ENCODE results near the gene DNAJA4.
A peak's percentile ranks its signal among the peaks of the same experiment; 100 is the strongest.

DNAJA4 gene

DNA sequence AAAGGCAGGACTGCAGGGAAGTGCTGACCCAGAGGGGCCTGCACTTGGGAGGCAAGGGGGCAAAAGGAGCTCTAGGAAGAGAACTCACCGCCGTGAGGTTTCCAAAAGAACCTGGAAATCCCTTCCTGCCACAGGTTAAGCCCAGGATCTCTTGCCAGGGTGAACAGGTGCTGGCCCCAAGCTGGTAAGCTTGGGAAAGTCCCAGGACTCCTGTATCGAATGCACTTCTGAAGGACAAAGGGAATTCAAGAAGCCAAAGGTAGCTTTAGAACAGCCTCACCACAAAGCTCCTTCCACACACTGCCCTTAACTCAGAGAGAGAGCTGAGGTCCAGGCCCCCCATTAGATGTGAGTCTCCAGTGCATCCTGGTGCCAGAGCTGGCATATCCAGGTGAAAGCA is 46.9 kb downstream of the DNAJA4 start:
- no peaks in the 10 kb centered on the region for H3K9me3 ChIP-seq (ENCODE audit: control insufficient read depth, low read length)
- no peaks in the 10 kb centered on the region for H3K36me3 ChIP-seq (ENCODE audit: control insufficient read depth, insufficient read depth, low read length)
- H3K4me3 ChIP-seq (ENCODE audit: low read length): no peak overlapping the region
- peaks cover 7% of the 10 kb centered on the region for H3K4me1 ChIP-seq (ENCODE audit: control insufficient read depth, insufficient read depth, low read length)
- no peak overlapping the region for H3K9ac ChIP-seq (ENCODE audit: low read length)
- peaks cover 5% of the 10 kb centered on the region for H3K27me3 ChIP-seq (ENCODE audit: control insufficient read depth, insufficient read depth, low read length)

GRCh38 chr15:78312536-78312935 is 48.2 kb downstream of the DNAJA4 start:
- Histone ChIP-seq H3K9ac (ENCODE audit: low read length) (no peak overlapping the region), H3K4me1 (ENCODE audit: control insufficient read depth, insufficient read depth, low read length) (peaks cover 18% of the 10 kb centered on the region), H3K4me3 (ENCODE audit: low read length) (no peak overlapping the region), H3K36me3 (ENCODE audit: control insufficient read depth, insufficient read depth, low read length) (no peaks in the 10 kb centered on the region), H3K9me3 (ENCODE audit: control insufficient read depth, low read length) (no peaks in the 10 kb centered on the region), H3K27me3 (ENCODE audit: control insufficient read depth, insufficient read depth, low read length) (peaks cover 5% of the 10 kb centered on the region)

GRCh38 chr15:78312957-78313356 is 48.6 kb downstream of the DNAJA4 start:
- Histone ChIP-seq H3K9me3 (ENCODE audit: control insufficient read depth, low read length) (no peaks in the 10 kb centered on the region), H3K36me3 (ENCODE audit: control insufficient read depth, insufficient read depth, low read length) (no peaks in the 10 kb centered on the region), H3K9ac (ENCODE audit: low read length) (no peak overlapping the region), H3K27me3 (ENCODE audit: control insufficient read depth, insufficient read depth, low read length) (peaks cover 5% of the 10 kb centered on the region), H3K4me1 (ENCODE audit: control insufficient read depth, insufficient read depth, low read length) (peaks cover 18% of the 10 kb centered on the region), H3K4me3 (ENCODE audit: low read length) (no peak overlapping the region)

GRCh38 chr15:78313383-78313782 is 49.0 kb downstream of the DNAJA4 start:
- Histone ChIP-seq H3K9me3 (ENCODE audit: control insufficient read depth, low read length) (no peaks in the 10 kb centered on the region), H3K9ac (ENCODE audit: low read length) (no peak overlapping the region), H3K4me1 (ENCODE audit: control insufficient read depth, insufficient read depth, low read length) (peaks cover 18% of the 10 kb centered on the region), H3K27me3 (ENCODE audit: control insufficient read depth, insufficient read depth, low read length) (peaks cover 5% of the 10 kb centered on the region), H3K4me3 (ENCODE audit: low read length) (no peak overlapping the region), H3K36me3 (ENCODE audit: control insufficient read depth, insufficient read depth, low read length) (no peaks in the 10 kb centered on the region)

GRCh38 chr15:78314181-78314581 is 49.8 kb downstream of the DNAJA4 start:
- Histone ChIP-seq H3K27me3 (ENCODE audit: control insufficient read depth, insufficient read depth, low read length) (peaks cover 5% of the 10 kb centered on the region), H3K9ac (ENCODE audit: low read length) (no peak overlapping the region), H3K36me3 (ENCODE audit: control insufficient read depth, insufficient read depth, low read length) (no peaks in the 10 kb centered on the region), H3K4me1 (ENCODE audit: control insufficient read depth, insufficient read depth, low read length) (peaks cover 18% of the 10 kb centered on the region), H3K4me3 (ENCODE audit: low read length) (no peak overlapping the region), H3K9me3 (ENCODE audit: control insufficient read depth, low read length) (no peaks in the 10 kb centered on the region)

GRCh38 chr15:78315686-78316282 is 51.4 kb downstream of the DNAJA4 start:
- Histone ChIP-seq H3K36me3 (ENCODE audit: control insufficient read depth, insufficient read depth, low read length) (no peaks in the 10 kb centered on the region), H3K4me3 (ENCODE audit: low read length) (no peak overlapping the region), H3K9me3 (ENCODE audit: control insufficient read depth, low read length) (no peaks in the 10 kb centered on the region), H3K27me3 (ENCODE audit: control insufficient read depth, insufficient read depth, low read length) (no peaks in the 10 kb centered on the region), H3K9ac (ENCODE audit: low read length) (peak overlapping the region; percentile 28), H3K4me1 (ENCODE audit: control insufficient read depth, insufficient read depth, low read length) (peaks cover 18% of the 10 kb centered on the region)

DNA sequence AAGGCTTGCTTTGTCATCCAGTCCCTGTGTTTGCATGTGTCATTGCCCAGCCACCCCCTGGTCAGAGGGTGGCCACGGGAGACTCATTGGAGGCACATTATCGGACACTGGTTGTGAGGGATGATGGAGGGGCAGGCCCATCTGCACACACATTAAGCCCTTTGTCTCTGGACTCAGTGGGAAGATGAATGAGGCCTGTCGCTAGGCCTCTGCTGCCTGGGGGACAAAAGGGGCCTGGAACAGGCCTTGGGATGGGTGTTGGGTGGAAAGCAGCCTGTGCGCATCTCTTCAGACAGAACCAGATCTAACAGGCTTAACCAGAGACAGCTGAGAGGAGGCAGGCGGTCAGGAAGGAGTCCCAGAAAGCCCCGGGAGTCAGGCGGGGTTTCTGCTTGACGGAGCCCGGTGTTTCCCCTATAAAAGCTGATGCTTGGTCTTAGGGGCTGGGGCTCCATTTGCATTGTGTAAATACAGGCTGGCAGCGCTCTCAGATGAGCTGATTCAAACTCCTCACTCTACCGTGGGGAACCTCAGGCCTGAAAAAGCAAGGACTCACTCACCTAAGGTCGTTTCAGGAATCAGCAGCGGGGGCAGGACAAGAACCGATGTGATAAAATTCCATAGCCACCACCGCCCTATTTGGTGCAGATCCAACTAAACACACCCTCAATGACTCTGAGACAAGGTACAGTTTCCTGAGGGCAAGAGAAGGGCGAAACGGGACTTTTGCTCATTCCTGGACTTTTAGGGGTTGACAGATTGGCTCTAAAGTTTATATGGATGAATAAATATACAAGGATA is 52.1 kb downstream of the DNAJA4 start:
- Histone ChIP-seq H3K9me3 (ENCODE audit: control insufficient read depth, low read length) (no peaks in the 10 kb centered on the region), H3K4me3 (ENCODE audit: low read length) (no peak overlapping the region), H3K36me3 (ENCODE audit: control insufficient read depth, insufficient read depth, low read length) (no peaks in the 10 kb centered on the region), H3K4me1 (ENCODE audit: control insufficient read depth, insufficient read depth, low read length) (peaks cover 18% of the 10 kb centered on the region), H3K27me3 (ENCODE audit: control insufficient read depth, insufficient read depth, low read length) (no peaks in the 10 kb centered on the region), H3K9ac (ENCODE audit: low read length) (peak overlapping the region; percentile 28)

GRCh38 chr15:78317145-78317836 is 52.9 kb downstream of the DNAJA4 start:
- no peaks in the 10 kb centered on the region for H3K9me3 ChIP-seq (ENCODE audit: control insufficient read depth, low read length)
- H3K36me3 ChIP-seq (ENCODE audit: control insufficient read depth, insufficient read depth, low read length): no peaks in the 10 kb centered on the region
- no peak overlapping the region for H3K4me3 ChIP-seq (ENCODE audit: low read length)
- no peak overlapping the region for H3K9ac ChIP-seq (ENCODE audit: low read length)
- H3K4me1 ChIP-seq (ENCODE audit: control insufficient read depth, insufficient read depth, low read length): peaks cover 18% of the 10 kb centered on the region
- no peaks in the 10 kb centered on the region for H3K27me3 ChIP-seq (ENCODE audit: control insufficient read depth, insufficient read depth, low read length)

GRCh38 chr15:78319588-78319987 is 55.2 kb downstream of the DNAJA4 start:
- Histone ChIP-seq H3K4me3 (ENCODE audit: low read length) (no peak overlapping the region), H3K4me1 (ENCODE audit: control insufficient read depth, insufficient read depth, low read length) (peaks cover 18% of the 10 kb centered on the region), H3K9me3 (ENCODE audit: control insufficient read depth, low read length) (no peaks in the 10 kb centered on the region), H3K36me3 (ENCODE audit: control insufficient read depth, insufficient read depth, low read length) (no peaks in the 10 kb centered on the region), H3K9ac (ENCODE audit: low read length) (no peak overlapping the region), H3K27me3 (ENCODE audit: control insufficient read depth, insufficient read depth, low read length) (no peaks in the 10 kb centered on the region)

- no peak overlapping the region for H3K9ac ChIP-seq (ENCODE audit: low read length)
- no peaks in the 10 kb centered on the region for H3K36me3 ChIP-seq (ENCODE audit: control insufficient read depth, insufficient read depth, low read length)
- no peak overlapping the region for H3K4me3 ChIP-seq (ENCODE audit: low read length)
- H3K4me1 ChIP-seq (ENCODE audit: control insufficient read depth, insufficient read depth, low read length): peaks cover 18% of the 10 kb centered on the region
- H3K27me3 ChIP-seq (ENCODE audit: control insufficient read depth, insufficient read depth, low read length): no peaks in the 10 kb centered on the region
- H3K9me3 ChIP-seq (ENCODE audit: control insufficient read depth, low read length): no peaks in the 10 kb centered on the region
These were observed 55.8 kb downstream of the DNAJA4 start for GRCh38 chr15:78320183-78320582.

DNA sequence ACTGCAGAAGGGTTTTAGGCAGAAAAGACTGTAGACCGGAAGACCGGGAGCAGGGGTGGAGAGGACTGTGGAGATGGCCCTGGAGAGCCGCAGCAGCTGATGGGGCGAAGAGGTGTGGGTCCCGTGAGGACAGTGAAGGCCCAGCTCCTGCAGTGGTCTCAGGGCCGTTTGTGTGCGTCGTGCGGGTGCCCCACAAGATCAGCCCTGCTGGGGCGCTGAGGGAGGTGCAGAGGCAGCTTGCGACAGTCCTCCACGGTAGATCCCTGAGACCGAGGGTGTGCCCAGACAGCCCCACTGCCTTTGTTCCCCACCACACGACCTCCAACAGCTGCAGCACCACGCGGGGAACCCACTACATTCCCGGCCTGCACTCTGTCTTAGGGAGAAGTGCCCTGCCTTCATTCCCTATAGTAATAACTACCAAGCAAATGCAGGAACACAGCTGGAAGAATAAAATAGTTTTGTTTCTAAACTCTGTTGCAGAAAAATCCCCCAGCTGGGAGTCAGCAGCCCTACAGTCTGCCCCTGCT is 56.7 kb downstream of the DNAJA4 start:
- Histone ChIP-seq H3K4me1 (ENCODE audit: control insufficient read depth, insufficient read depth, low read length) (peaks cover 12% of the 10 kb centered on the region), H3K4me3 (ENCODE audit: low read length) (no peak overlapping the region), H3K27me3 (ENCODE audit: control insufficient read depth, insufficient read depth, low read length) (no peaks in the 10 kb centered on the region), H3K36me3 (ENCODE audit: control insufficient read depth, insufficient read depth, low read length) (no peaks in the 10 kb centered on the region), H3K9me3 (ENCODE audit: control insufficient read depth, low read length) (no peaks in the 10 kb centered on the region), H3K9ac (ENCODE audit: low read length) (no peak overlapping the region)

DNA sequence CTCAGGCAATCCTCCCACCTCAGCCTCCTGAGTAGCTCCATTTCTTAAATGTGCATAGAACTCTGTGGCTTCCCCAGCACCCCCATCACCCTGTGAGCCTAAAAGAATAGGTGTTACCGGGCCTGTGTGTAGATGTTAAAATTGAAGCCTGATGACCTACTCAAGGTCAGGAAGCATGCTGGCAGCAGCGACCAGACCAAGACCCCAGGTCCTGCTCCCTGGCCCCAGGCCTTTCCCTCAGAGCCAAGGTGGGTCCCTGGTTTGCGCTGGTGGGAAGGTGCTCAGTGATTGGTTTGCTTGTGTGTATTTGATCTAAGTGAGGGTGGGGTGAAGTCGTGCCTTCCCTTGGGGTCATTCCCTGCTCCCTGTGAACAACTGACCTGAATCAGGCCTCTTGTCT is 57.4 kb downstream of the DNAJA4 start:
- no peaks in the 10 kb centered on the region for H3K27me3 ChIP-seq (ENCODE audit: control insufficient read depth, insufficient read depth, low read length)
- H3K9ac ChIP-seq (ENCODE audit: low read length): no peak overlapping the region
- no peaks in the 10 kb centered on the region for H3K36me3 ChIP-seq (ENCODE audit: control insufficient read depth, insufficient read depth, low read length)
- H3K4me3 ChIP-seq (ENCODE audit: low read length): no peak overlapping the region
- H3K4me1 ChIP-seq (ENCODE audit: control insufficient read depth, insufficient read depth, low read length): peaks cover 6% of the 10 kb centered on the region
- no peaks in the 10 kb centered on the region for H3K9me3 ChIP-seq (ENCODE audit: control insufficient read depth, low read length)
